Parathyroid adenoma (tissue), 2 donors: ENCODE measurements around the gene WIPF3.

Experiments used
- H2AFZ ChIP-seq: fragments of 300-600 bp; sonication (generic); one replicate; pipeline ENCODE4 v1.7.0; 2017; ENCODE audit warnings: antibody characterized with exemption, mild to moderate bottlenecking
- H3K27ac ChIP-seq: fragments of 300-600 bp; sonication (generic); one replicate; pipeline ENCODE4 v1.7.0; 2017
- H3K27me3 ChIP-seq: fragments of 300-600 bp; sonication (generic); one replicate; pipeline ENCODE4 v1.7.0; 2017; ENCODE audit warnings: low read length; ENCODE audit not compliant: control insufficient read depth, insufficient read depth
- H3K36me3 ChIP-seq: fragments of 300-600 bp; sonication (generic); one replicate; pipeline ENCODE4 v1.7.0; 2017; ENCODE audit warnings: low read length; ENCODE audit not compliant: control insufficient read depth, insufficient read depth
- H3K4me1 ChIP-seq: fragments of 300-600 bp; sonication (generic); one replicate; pipeline ENCODE4 v1.7.0; 2017; ENCODE audit warnings: control low read depth
- H3K4me2 ChIP-seq: fragments of 300-600 bp; sonication (generic); one replicate; pipeline ENCODE4 v1.7.0; 2017; ENCODE audit warnings: low read length
- H3K4me3 ChIP-seq: fragments of 300-600 bp; sonication (generic); one replicate; pipeline ENCODE4 v1.7.0; 2017; ENCODE audit warnings: low read depth, low read length
- H3K79me2 ChIP-seq: fragments of 300-600 bp; sonication (generic); one replicate; pipeline ENCODE4 v1.7.0; 2017; ENCODE audit warnings: control low read depth
- H3K9ac ChIP-seq: fragments of 300-600 bp; sonication (generic); one replicate; pipeline ENCODE4 v1.7.0; 2017; ENCODE audit warnings: mild to moderate bottlenecking
- H3K9me3 ChIP-seq: fragments of 300-600 bp; sonication (generic); one replicate; pipeline ENCODE4 v1.7.0; 2017; ENCODE audit warnings: low read length; ENCODE audit not compliant: control insufficient read depth
- CTCF ChIP-seq: fragments of 300-600 bp; sonication (generic); IDR thresholded peaks from one replicate; pipeline ENCODE4 v1.7.0; 2017; ENCODE audit warnings: antibody characterized with exemption, mild to moderate bottlenecking
- donor health status: primary hyperparathyroidism.

The WIPF3 gene

GRCh38 chr7:29859524-29860185 is 53.3 kb downstream of the WIPF3 start:
- Histone ChIP-seq H3K27ac (no peak overlapping the region), H3K9ac (no peak overlapping the region), H3K4me2 (no peak overlapping the region), H2AFZ (no peak overlapping the region), H3K4me3 (no peak overlapping the region), H3K4me1 (no peaks in the 10 kb centered on the region), H3K27me3 (no peaks in the 10 kb centered on the region), H3K79me2 (peaks cover 2% of the 10 kb centered on the region), H3K9me3 (no peaks in the 10 kb centered on the region), H3K36me3 (no peaks in the 10 kb centered on the region)
- TF ChIP-seq CTCF, result no peak

- no peak overlapping the region for H2AFZ ChIP-seq
- H3K4me3 ChIP-seq, result no peak overlapping the region
- no peaks in the 10 kb centered on the region for H3K9me3 ChIP-seq
- H3K36me3 ChIP-seq, result no peaks in the 10 kb centered on the region
- H3K4me2 ChIP-seq, result no peak overlapping the region
- H3K27ac ChIP-seq, result no peak overlapping the region
- no peaks in the 10 kb centered on the region for H3K4me1 ChIP-seq
- TF ChIP-seq CTCF, result no peak
- H3K27me3 ChIP-seq, result no peaks in the 10 kb centered on the region
- H3K9ac ChIP-seq, result no peak overlapping the region
- peaks cover 2% of the 10 kb centered on the region for H3K79me2 ChIP-seq
These were observed 53.9 kb downstream of the WIPF3 start for GRCh38 chr7:29860186-29860585.

- H3K36me3 ChIP-seq, result no peaks in the 10 kb centered on the region
These were observed 55.6 kb downstream of the WIPF3 start for GRCh38 chr7:29861884-29862283.

GRCh38 chr7:29864656-29865055 is 58.3 kb downstream of the WIPF3 start:
- Histone ChIP-seq H3K36me3 (no peaks in the 10 kb centered on the region), H3K4me2 (no peak overlapping the region), H3K9ac (no peak overlapping the region), H3K9me3 (no peaks in the 10 kb centered on the region), H3K4me3 (no peak overlapping the region), H3K4me1 (peaks cover under 1% of the 10 kb centered on the region), H3K79me2 (peaks cover 2% of the 10 kb centered on the region), H3K27ac (no peak overlapping the region), H3K27me3 (no peaks in the 10 kb centered on the region), H2AFZ (no peak overlapping the region)
- no peak for TF ChIP-seq CTCF

More at GRCh38 chr7:29861884-29862283, 55.6 kb downstream of the WIPF3 start:
- Histone ChIP-seq H3K79me2 (peaks cover 2% of the 10 kb centered on the region), H3K9me3 (no peaks in the 10 kb centered on the region), H3K4me1 (no peaks in the 10 kb centered on the region), H3K9ac (no peak overlapping the region), H2AFZ (no peak overlapping the region), H3K27ac (no peak overlapping the region), H3K4me3 (no peak overlapping the region), H3K27me3 (no peaks in the 10 kb centered on the region), H3K4me2 (no peak overlapping the region)
- TF ChIP-seq CTCF, result no peak

- H3K4me1 ChIP-seq, result peaks cover 5% of the 10 kb centered on the region
- no peak overlapping the region for H3K9ac ChIP-seq
- no peak overlapping the region for H2AFZ ChIP-seq
- no peaks in the 10 kb centered on the region for H3K27me3 ChIP-seq
- H3K4me3 ChIP-seq, result no peak overlapping the region
- TF ChIP-seq CTCF, result no peak
- H3K36me3 ChIP-seq, result no peaks in the 10 kb centered on the region
- no peak overlapping the region for H3K27ac ChIP-seq
- peaks cover 2% of the 10 kb centered on the region for H3K79me2 ChIP-seq
- no peak overlapping the region for H3K4me2 ChIP-seq
- H3K9me3 ChIP-seq, result no peaks in the 10 kb centered on the region
These were observed 59.2 kb downstream of the WIPF3 start for GRCh38 chr7:29865526-29865925.
